GM12864 (cell line): ENCODE measurements around the gene HBEGF.
A peak's percentile ranks its signal among the peaks of the same experiment; 100 is the strongest.

ENCODE experiments used
- DNase-seq: peaks from one replicate; pipeline ENCODE4 v3.0.0-alpha.2; 2011; ENCODE audit warnings: low read depth
- H3K4me3 ChIP-seq: 2 replicates; pipeline ENCODE4 v1.5.1; 2011; ENCODE audit warnings: mild to moderate bottlenecking, low read depth, low read length, control low read depth
- TF ChIP-seq, protein P1 (sequence below): IDR thresholded peaks from 2 replicates; pipeline ENCODE4 v1.5.1; 2011; ENCODE audit warnings: low read depth, mild to moderate bottlenecking, moderate library complexity, low read length, control low read depth, inconsistent platforms; ENCODE audit errors: missing control alignments

HBEGF gene

DNA sequence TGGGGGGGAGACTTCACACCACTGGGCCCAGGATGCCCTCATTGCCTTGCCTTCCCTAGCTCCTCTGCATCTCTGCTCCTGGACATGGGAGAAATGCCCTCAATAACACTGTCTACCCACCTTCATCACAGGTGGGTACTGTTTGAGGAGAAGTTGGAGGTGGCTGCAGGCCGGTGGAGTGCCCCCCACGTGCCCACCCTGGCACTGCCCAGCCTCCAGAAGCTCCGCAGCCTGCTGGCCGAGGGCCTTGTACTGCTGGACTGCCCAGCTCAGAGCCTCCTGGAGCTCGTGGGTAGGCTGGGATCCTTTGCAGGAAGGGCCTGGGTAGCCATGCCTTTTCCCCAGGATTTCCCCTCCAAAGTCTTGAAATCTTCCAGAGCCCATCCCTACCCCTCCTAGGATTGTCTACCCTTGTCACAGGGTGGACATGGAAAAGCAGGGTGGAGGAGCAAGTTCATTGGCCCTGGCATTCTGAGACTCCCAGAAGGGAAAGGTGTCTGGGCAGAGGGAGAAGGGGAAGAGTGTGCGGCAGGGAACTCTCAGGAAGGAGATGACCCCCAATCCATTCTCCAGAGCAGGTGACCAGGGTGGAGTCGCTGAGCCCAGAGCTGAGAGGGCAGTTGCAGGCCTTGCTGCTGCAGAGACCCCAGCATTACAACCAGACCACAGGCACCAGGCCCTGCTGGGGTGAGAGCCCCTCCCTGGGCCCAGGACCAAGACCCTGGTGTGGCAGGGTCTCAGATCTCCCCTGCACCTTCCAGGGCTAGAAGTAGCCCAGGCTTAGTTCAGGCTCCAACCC, 14.5 kb upstream of the HBEGF start:
- H3K4me3 ChIP-seq, result no peak overlapping the region
- TF ChIP-seq, protein P1, sequence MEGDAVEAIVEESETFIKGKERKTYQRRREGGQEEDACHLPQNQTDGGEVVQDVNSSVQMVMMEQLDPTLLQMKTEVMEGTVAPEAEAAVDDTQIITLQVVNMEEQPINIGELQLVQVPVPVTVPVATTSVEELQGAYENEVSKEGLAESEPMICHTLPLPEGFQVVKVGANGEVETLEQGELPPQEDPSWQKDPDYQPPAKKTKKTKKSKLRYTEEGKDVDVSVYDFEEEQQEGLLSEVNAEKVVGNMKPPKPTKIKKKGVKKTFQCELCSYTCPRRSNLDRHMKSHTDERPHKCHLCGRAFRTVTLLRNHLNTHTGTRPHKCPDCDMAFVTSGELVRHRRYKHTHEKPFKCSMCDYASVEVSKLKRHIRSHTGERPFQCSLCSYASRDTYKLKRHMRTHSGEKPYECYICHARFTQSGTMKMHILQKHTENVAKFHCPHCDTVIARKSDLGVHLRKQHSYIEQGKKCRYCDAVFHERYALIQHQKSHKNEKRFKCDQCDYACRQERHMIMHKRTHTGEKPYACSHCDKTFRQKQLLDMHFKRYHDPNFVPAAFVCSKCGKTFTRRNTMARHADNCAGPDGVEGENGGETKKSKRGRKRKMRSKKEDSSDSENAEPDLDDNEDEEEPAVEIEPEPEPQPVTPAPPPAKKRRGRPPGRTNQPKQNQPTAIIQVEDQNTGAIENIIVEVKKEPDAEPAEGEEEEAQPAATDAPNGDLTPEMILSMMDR, result no peak
- DNase-seq, result no peak

DNA sequence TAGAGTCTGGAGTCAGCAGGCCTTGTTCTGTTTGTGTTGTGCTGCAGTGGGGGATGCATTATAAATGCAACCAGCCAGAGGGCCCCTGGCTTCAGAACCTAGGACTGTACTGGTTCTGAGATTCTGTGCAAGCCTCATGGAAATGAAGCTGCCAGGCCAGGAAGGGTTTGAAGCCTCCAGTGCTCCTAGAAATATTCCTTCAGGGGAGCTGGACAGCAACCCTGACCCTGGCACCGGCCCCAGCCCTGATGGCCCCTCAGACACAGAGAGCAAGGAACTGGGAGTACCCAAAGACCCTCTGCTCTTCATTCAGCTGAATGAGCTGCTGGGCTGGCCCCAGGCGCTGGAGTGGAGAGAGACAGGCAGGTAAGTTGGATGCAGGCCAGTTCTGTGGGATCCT, 13.7 kb upstream of the HBEGF start, which contains the start of gene SLC4A9:
SLC4A9 (plus strand) TSS at position 94 of the 400 bp plus-strand sequence; CDS start at position 137, 43 bp downstream.
- DNase-seq, result no peak
- TF ChIP-seq, protein P1, result no peak
- H3K4me3 ChIP-seq, result no peak within 1 kb of the TSS

DNA sequence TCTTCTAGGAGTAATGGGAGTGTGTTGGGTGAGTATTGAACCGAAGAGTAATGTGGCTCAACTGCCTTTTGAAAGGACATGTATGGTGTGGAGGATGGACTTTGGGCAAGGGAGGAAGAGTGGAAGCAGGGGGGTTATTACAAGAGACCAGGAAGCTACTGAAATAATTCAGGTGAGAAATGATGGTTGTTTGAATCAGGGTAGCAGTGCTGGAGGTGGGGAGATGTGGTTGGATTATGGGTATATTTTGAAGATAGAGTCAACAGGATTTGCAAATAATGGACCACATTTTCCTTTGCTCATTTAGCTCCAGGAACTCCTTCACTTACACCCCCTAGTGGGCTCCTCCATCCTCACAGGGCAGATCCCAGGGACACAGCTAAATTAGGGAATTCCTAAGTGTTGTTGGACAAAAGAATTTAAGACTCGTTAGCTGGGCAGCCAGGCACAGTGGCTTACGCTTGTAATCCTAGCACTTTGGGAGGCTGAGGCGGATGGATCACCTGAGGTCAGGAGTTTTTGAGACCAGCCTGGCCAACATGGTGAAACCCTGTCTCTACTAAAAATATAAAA, 12.4 kb upstream of the HBEGF start:
- H3K4me3 ChIP-seq, result no peak overlapping the region
- TF ChIP-seq, protein P1, result peak; percentile 30
- DNase-seq, result no peak

DNA sequence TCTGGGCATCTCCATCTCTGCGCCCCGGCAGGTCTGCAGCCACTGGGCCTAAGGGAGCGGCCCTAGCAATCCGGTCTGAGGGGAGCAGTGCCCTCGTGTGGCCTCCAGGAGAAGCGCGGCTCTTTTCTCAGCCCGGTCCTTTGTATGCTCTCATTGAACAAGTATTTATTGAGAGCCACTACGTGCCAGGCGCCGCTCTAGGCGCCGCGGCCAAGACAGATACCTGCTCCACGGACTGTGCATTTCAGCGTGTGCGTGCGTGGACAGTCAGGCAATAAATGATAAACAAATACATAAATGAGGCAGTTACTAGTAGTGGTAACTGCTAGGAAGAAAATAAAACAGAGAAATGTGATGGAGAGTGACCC, 11.3 kb upstream of the HBEGF start:
- H3K4me3 ChIP-seq, result no peak overlapping the region; the same call in 1 of the 2 replicates
- TF ChIP-seq, protein P1, result peak; percentile 90
- peak; percentile 57 for DNase-seq

DNA sequence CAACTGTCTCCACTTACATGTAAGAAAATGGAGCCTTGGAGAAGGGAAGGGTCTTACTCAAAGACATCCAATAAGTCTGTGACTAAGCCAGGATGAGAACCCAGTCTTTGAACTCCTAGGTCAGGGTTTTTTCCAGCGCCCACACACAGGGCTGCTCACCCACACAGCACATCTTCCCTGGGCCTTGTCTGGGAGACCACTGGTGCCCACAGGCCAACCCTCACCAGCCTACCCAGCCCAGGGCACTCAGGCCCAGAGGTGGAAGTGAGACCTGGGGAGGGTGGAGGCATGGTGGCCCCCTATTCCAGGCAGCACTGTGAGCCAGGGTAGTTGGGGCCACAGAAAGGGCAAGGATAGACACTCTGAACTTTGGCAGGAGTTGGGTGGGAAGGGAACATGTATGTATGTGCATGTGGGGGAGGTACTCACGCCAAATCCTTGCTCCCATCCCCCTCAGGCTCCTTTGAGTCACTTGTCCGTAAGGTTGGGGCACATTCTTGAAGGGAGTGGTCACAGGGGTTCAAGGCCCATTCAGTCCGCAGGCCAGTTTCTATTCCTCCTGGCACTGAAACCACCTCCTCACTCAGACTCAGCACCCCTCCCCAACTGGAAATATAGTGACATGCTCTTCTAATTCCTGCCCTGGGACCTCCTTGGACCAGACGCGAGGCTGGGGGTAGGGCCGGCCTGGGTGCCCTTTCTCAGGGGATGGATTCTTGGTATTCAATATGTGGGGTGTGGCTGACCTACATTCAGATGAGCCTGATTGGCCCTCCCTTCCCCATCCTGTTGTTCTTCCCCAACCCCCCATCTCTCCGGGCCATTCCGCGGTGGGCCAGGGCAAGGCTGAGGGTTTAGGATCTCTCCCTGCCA, 10.7 kb upstream of the HBEGF start:
- no peak overlapping the region for H3K4me3 ChIP-seq
- no peak for DNase-seq
- TF ChIP-seq, protein P1, result no peak

DNA sequence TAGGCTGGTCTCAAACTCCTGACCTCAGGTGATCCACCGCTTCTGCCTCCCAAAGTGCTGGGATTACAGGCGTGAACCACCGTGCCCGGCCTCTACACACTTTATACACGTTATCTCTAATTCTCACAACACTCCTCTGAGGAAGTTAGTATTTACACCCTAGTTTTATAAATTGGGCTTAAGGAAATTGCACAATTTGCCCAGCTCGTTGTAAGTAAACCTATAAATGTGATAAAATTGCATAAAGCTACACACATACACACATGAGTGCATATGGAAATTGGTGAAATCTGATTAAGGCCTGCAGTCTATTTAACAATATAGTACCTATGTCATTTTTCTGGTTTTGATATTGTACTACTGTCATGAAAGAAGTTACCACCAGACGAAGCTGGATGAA, 9.1 kb upstream of the HBEGF start:
- TF ChIP-seq, protein P1, result no peak
- DNase-seq, result no peak

More for the DNA sequence above, 9.1 kb upstream of the HBEGF start:
- no peak overlapping the region for H3K4me3 ChIP-seq
